Testis (tissue), 2 donors: ENCODE results near the gene ZYX.
"Not testable (repeated sequence)": the region's sequence is repeated elsewhere in the genome, so short reads cannot be mapped to it uniquely, and the experiment has no call there.

Experiments
- CTCF ChIP-seq, 3 experiments: fragments of 450-650 bp in 2 of 3; fragments of 200-600 bp in 1 of 3; sonication (generic) in 1 of 3; IDR thresholded peaks; one replicate each; pipeline ENCODE4 v1.5.1; 2016 to 2019; ENCODE audit warnings: antibody characterized with exemption in 3 of 3, mild to moderate bottlenecking in 2 of 3, moderate library complexity in 1 of 3
- POLR2A ChIP-seq: fragments of 450-650 bp; IDR thresholded peaks from one replicate; pipeline ENCODE4 v1.6.1; 2017; ENCODE audit warnings: antibody characterized with exemption, mild to moderate bottlenecking, moderate library complexity

- not testable (repeated sequence) for TF ChIP-seq CTCF (IDR thresholded peaks at IDR 0.05); POLR2A
Observed at GRCh38 chr7:143420624-143421023, 39.5 kb downstream of the ZYX start.
